Epithelial cell of prostate (primary cell): ENCODE results near the gene ZNF583.

Experiments used
- DNase-seq: peaks from one replicate; pipeline ENCODE4 v3.0.0-alpha.2; 2011; ENCODE audit warnings: low read depth, low spot score
- H3K27ac ChIP-seq: fragments of 450-650 bp; 2 replicates; pipeline ENCODE4 v1.5.1; 2017; ENCODE audit warnings: mild to moderate bottlenecking

Gene ZNF583

DNA sequence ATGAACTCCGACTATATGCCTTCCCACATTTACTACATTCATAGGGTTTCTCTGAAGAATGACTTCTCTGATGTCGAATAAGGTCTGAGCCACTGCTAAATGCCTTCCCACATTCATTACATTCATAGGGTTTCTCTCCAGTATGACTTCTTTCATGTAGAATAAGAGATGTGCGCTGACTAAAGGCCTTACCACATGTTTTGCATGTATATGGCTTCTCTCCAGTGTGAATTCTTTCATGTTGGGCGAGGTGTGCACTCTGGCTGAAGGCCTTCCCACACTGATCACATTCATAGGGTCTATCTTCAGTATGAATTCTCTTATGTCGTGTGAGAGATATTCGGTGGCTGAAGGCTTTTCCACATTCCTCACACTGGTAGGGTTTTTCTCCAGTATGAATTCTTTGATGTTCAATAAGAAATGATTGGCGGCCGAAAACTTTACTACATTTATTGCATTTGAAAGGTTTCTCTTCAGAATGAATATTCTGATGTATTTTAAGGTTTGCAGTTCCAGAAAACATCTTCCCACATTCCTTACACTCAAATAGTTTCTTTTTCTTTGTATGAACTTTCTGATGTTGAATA, 37.2 kb downstream of the ZNF583 start:
- no peak for DNase-seq
- no peak overlapping the region for H3K27ac ChIP-seq

DNA sequence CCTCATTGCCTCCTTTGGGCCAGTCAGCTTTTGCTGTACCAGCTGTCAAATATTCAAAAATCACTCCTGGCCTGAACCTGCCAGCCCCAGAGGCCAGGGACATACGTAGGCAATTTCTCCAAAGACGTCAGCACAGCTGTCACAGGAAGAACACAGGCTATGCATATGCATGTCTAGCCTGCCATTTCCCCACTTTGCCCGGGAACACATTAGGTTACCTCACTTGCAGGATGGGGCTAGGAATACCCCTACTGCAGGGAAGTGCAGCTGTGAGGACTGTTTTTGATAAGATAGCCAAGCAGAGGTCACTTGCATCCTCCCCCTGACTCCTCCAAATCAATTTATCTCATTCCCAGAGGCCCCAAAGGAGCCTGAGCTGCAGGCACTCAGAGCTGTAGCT, 70.2 kb downstream of the ZNF583 start:
- H3K27ac ChIP-seq = no peak overlapping the region
- no peak for DNase-seq

DNA sequence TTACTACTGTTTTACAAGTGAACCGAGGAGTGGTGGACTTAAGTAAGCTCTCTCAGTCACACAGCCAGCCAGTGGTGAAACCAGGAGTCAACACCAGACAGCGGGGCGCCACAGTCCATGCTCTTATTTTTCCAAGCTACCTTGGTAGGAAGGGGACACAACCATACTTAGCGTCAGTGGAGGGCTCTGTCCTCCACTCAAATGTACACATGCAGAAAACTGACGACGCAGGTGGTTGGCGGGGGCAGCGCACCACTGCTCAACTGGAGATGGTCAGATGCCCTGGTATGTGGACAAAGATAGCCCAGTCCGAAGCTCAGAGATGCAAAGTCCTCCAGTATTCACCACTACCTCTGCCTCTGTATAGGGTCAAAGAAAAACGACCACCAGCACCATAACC, 72.0 kb downstream of the ZNF583 start:
- H3K27ac ChIP-seq = no peak overlapping the region
- DNase-seq = no peak
